Tibial nerve (tissue), 4 donors: ENCODE data around the gene TEPSIN.

ENCODE experiments used
- EP300 ChIP-seq, 2 donors: sonication (generic); formaldehyde crosslinking; IDR thresholded peaks; one replicate each; pipeline ENCODE4 v1.6.1; 2017; ENCODE audit warnings: antibody characterized with exemption in 2 of 2, mild to moderate bottlenecking in 1 of 2
- POLR2A ChIP-seq, 2 donors: fragments of 450-650 bp; IDR thresholded peaks; one replicate each; pipeline ENCODE4 v1.6.1; 2017; ENCODE audit warnings: antibody characterized with exemption in 2 of 2, mild to moderate bottlenecking in 2 of 2, moderate library complexity in 2 of 2
- TF ChIP-seq, protein P1 (sequence below), 5 experiments: fragments of 200-600 bp in 3 of 5; fragments of 450-650 bp in 2 of 5; sonication (generic) in 3 of 5; IDR thresholded peaks; one replicate each; pipeline ENCODE4 v1.5.1; 2016 to 2019; ENCODE audit warnings: antibody characterized with exemption in 5 of 5, mild to moderate bottlenecking in 3 of 5, moderate library complexity in 2 of 5

DNA sequence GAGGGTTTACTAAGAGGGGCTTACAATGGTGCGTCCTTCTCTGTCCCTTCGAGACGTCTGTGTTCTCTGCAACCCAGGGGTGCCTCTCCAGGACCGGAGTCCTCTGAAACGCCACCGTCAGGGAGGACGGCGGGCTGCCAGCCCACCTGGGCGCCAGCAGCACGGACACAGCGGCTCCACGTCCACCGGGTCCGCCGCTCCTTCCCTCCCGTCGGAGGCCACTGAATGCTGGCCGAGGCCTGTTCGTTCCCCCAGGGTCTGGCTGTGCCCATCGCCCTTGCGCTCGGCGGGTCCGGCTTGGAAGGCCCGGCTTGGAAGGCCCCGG lies 403 bp downstream of the TEPSIN start:
- TF ChIP-seq, protein P1, sequence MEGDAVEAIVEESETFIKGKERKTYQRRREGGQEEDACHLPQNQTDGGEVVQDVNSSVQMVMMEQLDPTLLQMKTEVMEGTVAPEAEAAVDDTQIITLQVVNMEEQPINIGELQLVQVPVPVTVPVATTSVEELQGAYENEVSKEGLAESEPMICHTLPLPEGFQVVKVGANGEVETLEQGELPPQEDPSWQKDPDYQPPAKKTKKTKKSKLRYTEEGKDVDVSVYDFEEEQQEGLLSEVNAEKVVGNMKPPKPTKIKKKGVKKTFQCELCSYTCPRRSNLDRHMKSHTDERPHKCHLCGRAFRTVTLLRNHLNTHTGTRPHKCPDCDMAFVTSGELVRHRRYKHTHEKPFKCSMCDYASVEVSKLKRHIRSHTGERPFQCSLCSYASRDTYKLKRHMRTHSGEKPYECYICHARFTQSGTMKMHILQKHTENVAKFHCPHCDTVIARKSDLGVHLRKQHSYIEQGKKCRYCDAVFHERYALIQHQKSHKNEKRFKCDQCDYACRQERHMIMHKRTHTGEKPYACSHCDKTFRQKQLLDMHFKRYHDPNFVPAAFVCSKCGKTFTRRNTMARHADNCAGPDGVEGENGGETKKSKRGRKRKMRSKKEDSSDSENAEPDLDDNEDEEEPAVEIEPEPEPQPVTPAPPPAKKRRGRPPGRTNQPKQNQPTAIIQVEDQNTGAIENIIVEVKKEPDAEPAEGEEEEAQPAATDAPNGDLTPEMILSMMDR (IDR thresholded peaks at IDR 0.05), result no peak
- TF ChIP-seq EP300 (IDR thresholded peaks at IDR 0.05) (no peak), POLR2A (IDR thresholded peaks at IDR 0.05) (no peak)
